Measurements from ENCODE around the gene LSM12.
"Not testable (repeated sequence)": the region's sequence is repeated elsewhere in the genome, so short reads cannot be mapped to it uniquely, and the experiment has no call there.

LSM12 gene

DNA sequence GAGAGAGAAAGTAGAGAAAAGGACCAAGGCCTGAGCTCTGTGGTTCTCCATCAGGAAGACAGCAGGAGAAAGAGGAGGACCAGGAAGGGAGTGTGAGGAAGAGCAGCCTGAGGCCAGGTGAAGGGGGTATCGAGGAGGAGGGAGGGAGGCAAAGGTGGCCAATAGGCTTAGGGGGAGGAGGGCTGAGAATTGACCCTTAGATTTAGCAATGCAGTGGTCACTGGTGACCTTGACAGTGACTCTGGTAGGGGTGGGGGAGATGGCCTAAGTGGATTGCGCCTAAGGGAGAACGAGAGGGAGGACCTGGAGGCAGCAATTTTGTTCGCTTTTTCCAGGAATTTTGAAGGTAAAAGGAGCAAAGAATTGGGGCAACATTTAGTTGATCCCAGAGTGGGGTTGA, 67.4 kb downstream of the LSM12 start:
- Histone ChIP-seq H3K4me3 (replicated peaks; ENCODE audit: low read depth, low read length) (no peak overlapping the region), H3K27me3 (replicated peaks; ENCODE audit: control insufficient read depth, insufficient read depth, low read length) (peaks cover 3% of the 10 kb centered on the region), H3K36me3 (ENCODE audit: control insufficient read depth, insufficient read depth, low read length) (no peaks in the 10 kb centered on the region)
- TF ChIP-seq, protein P1, sequence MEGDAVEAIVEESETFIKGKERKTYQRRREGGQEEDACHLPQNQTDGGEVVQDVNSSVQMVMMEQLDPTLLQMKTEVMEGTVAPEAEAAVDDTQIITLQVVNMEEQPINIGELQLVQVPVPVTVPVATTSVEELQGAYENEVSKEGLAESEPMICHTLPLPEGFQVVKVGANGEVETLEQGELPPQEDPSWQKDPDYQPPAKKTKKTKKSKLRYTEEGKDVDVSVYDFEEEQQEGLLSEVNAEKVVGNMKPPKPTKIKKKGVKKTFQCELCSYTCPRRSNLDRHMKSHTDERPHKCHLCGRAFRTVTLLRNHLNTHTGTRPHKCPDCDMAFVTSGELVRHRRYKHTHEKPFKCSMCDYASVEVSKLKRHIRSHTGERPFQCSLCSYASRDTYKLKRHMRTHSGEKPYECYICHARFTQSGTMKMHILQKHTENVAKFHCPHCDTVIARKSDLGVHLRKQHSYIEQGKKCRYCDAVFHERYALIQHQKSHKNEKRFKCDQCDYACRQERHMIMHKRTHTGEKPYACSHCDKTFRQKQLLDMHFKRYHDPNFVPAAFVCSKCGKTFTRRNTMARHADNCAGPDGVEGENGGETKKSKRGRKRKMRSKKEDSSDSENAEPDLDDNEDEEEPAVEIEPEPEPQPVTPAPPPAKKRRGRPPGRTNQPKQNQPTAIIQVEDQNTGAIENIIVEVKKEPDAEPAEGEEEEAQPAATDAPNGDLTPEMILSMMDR (IDR thresholded peaks at IDR 0.05; ENCODE audit: insufficient read depth, low read length, poor library complexity, severe bottlenecking), result no peak
- no peak for DNase-seq (ENCODE audit: extremely low read depth, insufficient read length)

DNA sequence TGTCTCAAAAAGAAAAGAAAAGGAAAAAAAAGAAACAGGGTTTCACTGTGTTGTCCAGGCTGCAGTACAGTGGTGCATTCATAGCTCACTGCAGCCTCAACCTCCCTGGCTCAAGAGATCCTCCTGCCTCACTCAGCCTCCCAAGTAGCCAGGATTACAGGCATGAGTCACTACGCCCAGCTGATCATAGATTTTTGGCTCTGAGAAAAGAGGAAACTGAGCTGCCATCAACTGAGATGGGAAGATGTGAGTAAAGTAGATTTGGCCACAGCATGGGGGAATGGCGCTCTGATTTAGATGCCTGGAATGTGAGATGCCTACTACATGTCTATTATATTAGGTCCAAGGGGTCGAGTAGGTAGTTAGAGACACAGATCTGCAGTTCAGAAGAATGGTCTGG, 67.9 kb downstream of the LSM12 start:
- no peak for DNase-seq (ENCODE audit: extremely low read depth, insufficient read length)
- no peak overlapping the region for H3K4me3 ChIP-seq (replicated peaks; ENCODE audit: low read depth, low read length)
- H3K27me3 ChIP-seq (replicated peaks; ENCODE audit: control insufficient read depth, insufficient read depth, low read length), result peaks cover 3% of the 10 kb centered on the region
- TF ChIP-seq, protein P1 (IDR thresholded peaks at IDR 0.05; ENCODE audit: insufficient read depth, low read length, poor library complexity, severe bottlenecking), result no peak
- no peaks in the 10 kb centered on the region for H3K36me3 ChIP-seq (ENCODE audit: control insufficient read depth, insufficient read depth, low read length)

DNA sequence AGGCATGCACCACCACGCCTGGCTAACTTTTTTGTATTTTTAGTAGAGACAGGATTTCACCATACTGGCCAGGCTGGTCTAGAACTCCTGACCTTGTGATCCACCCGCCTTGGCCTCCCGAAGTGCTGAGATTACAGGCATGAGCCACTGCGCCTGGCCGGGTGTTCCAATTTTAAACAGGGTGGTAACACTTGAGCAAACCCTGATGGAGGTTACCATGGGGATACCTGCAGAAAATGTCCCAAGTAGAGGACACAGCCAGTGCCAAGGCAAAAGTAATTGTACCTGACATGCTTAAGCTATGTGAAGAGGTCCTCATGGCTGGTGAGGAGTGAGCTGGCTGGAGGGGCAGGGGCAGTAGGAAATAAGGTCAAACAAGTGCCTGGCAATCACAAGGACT, 69.3 kb downstream of the LSM12 start:
- DNase-seq (ENCODE audit: extremely low read depth, insufficient read length); H3K27me3 ChIP-seq (replicated peaks; ENCODE audit: control insufficient read depth, insufficient read depth, low read length); H3K36me3 ChIP-seq (ENCODE audit: control insufficient read depth, insufficient read depth, low read length); H3K4me3 ChIP-seq (replicated peaks; ENCODE audit: low read depth, low read length): not testable (repeated sequence)

DNA sequence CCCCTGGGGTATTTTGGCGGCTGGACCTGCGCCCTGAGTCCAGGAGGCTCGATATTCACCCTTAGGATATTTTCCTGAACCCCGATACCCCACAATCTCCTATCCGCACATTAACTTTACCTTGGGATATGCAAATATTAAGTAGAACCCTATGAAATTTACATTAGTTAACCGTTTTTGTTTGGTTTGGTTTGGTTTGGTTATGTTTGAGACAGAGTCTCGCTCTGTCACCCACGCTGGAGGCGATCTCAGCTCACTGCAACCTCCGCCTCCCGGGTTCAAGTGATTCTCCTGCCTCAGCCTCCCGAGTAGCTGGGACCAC, 71.4 kb downstream of the LSM12 start:
- no peak overlapping the region for H3K4me3 ChIP-seq (replicated peaks; ENCODE audit: low read depth, low read length)
- peaks cover 2% of the 10 kb centered on the region for H3K27me3 ChIP-seq (replicated peaks; ENCODE audit: control insufficient read depth, insufficient read depth, low read length)

DNA sequence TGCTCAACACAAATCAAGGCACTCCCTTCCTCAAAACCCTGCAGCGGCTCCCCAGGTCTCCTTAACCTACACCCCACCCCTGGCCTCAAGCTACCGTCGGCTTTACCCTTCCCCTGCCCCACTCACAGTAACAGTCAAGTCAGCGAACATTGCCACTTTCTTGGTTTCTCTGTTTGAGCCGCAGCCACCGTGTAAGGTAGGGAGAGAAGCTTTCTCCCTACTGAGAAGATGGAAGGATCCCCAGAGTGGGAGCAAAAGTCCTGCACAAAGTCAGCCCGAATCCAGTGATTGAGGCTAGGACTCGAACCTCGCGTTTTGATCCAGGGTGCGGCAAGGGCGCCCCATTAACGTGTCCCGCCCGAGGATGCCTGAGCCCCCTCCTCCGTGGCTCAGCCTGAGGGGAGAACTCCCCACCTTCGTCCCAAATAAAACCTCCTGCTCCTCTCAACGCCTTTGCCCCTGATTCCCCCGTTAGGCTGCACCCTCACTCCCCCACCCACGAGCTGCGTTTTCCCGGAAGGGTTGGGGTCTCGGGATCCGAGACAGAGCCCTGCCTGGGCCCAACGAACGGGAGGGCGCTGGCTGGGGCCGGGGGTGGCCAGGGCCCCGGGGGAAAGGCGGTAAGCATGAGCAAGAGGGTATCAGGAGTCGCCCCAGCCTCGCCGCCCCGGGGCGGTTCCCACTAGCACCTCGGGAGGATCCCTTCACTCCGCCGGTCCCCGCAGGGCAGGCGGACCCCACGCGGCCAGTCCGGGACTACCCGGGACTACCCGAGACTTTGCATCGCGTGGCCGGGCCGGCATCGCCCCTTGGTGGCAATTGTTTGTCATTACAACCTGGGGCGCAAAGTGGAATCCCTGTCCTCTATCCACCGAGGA, 72.0 kb downstream of the LSM12 start:
- TF ChIP-seq, protein P1 (IDR thresholded peaks at IDR 0.05; ENCODE audit: insufficient read depth, low read length, poor library complexity, severe bottlenecking), result peak; percentile 74
- DNase-seq (ENCODE audit: extremely low read depth, insufficient read length), result peak; percentile 48
- Histone ChIP-seq H3K36me3 (ENCODE audit: control insufficient read depth, insufficient read depth, low read length) (no peaks in the 10 kb centered on the region), H3K27me3 (replicated peaks; ENCODE audit: control insufficient read depth, insufficient read depth, low read length) (peaks cover 2% of the 10 kb centered on the region; the same call in 1 of the 2 replicates), H3K4me3 (replicated peaks; ENCODE audit: low read depth, low read length) (no peak overlapping the region)

More for the DNA sequence above, 71.4 kb downstream of the LSM12 start:
- no peak for DNase-seq (ENCODE audit: extremely low read depth, insufficient read length)
- TF ChIP-seq, protein P1 (IDR thresholded peaks at IDR 0.05; ENCODE audit: insufficient read depth, low read length, poor library complexity, severe bottlenecking), result no peak
- H3K36me3 ChIP-seq (ENCODE audit: control insufficient read depth, insufficient read depth, low read length), result no peaks in the 10 kb centered on the region

DNA sequence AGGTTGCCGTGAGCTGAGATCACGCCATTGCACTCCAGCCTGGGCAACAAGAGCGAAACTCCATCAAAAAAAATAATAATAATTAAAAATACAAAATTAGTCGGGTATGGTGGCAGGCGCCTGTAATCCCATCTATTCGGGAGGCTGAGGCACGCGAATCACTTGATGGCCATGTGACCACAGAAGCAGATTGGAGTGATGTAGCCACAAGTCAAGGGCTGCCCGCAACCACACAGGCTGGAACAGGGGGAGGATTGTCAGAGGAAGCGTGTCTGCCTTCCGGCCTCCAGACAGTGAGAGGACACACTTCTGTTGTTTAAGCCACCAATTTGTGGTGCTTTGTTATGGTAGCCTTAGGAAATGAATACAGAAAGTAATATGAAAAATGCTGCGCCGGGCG, 73.8 kb downstream of the LSM12 start:
- peaks cover 2% of the 10 kb centered on the region for H3K27me3 ChIP-seq (replicated peaks; ENCODE audit: control insufficient read depth, insufficient read depth, low read length)
- no peak for DNase-seq (ENCODE audit: extremely low read depth, insufficient read length)
- no peak overlapping the region for H3K4me3 ChIP-seq (replicated peaks; ENCODE audit: low read depth, low read length)
- H3K36me3 ChIP-seq (ENCODE audit: control insufficient read depth, insufficient read depth, low read length), result no peaks in the 10 kb centered on the region
- TF ChIP-seq, protein P1 (IDR thresholded peaks at IDR 0.05; ENCODE audit: insufficient read depth, low read length, poor library complexity, severe bottlenecking), result no peak

Measured in GM06990 (cell line).